HG02759 (cell line): ENCODE data around the gene PCYT1B.

Experiments
- ATAC-seq: cut with Tn5 transposase; IDR thresholded peaks from one replicate; pipeline ENCODE4 v1.9.1; 2021; ENCODE audit warnings: mild to moderate bottlenecking, moderate library complexity; ENCODE audit not compliant: unreplicated experiment

The PCYT1B gene

DNA sequence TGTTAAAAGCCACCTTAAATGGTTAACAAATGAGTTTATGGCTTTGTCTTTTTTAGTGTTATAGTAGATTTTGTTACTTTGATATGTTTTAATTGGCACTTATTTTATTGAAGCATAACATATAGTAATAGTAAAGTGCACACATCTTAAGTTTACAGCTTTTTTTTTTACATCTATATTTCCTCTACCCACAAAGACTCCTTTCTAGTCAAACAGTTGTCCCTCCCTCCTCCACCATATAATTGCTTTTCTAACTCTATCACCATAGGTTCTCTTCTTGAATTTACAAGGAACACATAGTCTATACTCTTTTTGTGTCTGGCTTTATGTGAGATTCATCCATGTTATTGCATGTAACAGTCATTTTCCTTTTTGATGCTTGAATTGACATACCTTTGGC, 110.6 kb downstream of the PCYT1B start:
- no peak for ATAC-seq

DNA sequence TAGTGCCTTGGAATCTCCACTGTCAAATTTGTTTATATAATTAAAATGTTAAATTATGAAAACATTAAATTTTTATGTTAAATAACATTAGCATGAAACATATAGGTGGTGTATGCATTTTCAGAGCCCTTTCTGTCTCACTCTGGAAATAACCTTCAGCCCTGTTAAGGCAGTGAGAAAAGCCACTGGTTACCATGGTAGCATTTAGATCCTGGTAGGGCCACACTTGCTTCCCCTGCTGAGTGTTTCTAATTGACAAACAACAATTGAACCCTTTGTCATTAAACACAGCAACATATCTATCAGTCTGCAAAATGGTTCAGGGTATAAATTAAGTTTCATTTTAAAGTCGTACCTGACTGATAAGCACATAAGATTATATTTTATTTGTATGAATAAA, 118.5 kb downstream of the PCYT1B start:
- ATAC-seq = no peak

DNA sequence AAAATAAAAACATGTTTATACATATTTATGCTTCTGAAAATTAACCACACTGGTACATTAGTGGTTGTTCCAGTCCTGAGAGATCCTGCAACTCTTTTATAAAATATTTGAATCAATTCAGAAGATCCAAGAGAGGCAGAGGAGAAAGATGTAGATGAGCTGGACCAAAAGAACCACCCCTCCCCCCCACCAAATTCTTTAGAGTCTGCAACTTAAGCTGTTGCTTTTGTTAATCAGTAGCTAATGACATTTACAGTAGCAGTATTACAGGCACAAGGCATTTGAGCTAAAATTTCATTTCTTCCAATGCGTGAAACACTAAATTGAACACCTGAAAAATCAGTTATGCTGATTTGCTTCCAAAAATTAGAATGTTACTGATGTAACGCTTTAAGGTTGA, 120.5 kb downstream of the PCYT1B start:
- ATAC-seq = no peak

DNA sequence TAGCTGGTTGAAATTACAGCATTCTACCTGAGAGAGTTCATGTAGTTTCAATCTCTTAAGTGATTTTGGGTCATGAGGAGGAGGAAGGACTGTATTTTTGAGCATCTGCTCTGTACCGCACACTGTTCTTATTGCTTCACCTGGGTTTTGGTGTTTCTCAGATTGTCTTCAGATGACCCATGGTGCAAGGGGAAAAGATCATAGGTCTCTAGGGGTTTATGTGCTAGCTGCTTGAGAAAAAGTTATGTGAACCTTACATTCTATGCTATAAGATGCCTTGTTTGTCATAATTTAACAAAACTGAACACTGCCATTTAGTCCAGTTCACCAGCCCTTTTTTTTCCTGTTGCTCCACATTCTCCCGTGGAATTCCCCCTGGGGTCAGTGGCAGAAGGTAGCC, 121.7 kb downstream of the PCYT1B start:
- no peak for ATAC-seq

DNA sequence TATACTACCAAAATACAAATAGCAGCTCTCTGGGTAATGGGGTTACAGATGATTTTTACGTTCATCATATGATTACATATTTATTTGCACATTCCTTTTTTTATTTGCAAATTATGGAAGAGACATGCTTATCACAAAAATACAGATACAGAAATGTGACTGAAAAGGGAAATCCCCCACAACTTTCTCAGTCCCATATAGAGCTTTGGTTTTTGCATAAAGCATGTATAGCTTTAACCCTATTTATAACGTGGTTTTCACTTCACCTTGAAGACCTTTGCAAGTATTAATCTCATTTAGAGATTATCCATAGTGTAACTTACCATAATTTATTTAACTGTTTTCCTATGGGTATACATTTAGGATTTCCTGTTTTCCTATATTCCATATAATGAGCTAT, 126.7 kb downstream of the PCYT1B start:
- no peak for ATAC-seq

DNA sequence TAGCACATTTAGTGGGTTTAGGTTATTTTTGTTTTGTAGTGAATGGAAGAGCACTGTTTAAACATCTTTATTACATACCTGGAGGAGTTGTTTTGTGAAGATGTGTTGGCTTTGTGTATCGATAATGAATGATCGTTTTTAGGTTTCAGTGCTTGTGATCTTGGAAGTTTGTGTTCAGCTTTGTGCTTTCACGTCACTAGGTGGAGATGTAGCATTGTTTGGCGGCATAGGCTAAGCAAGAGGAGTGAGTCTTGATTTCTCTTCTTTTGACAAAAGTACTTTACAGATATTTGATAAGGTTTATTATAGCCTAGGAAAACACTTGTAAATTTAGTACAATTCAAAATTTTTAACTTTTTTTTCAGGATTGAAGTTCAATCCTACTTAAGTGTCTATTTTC, 131.7 kb downstream of the PCYT1B start:
- no peak for ATAC-seq

DNA sequence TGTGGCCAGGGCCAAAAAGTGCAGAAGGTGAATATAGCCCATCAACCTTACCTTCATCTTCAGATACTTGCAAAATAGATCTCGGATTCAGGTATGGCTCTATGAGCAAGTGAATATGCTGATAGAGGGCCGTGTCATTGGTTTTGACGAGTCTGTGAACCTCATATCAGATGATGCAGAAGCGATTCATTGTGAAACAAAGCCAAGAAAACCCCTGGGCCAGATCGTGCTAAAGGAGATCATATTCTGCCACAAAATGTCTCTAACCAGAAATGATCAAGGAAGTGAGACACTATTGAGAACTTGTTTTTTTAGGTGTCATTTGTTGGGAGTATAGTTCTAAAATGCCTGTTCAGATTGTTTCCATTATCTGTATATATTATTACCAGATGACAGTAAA, 133.7 kb downstream of the PCYT1B start:
- peak; percentile 99 for ATAC-seq

DNA sequence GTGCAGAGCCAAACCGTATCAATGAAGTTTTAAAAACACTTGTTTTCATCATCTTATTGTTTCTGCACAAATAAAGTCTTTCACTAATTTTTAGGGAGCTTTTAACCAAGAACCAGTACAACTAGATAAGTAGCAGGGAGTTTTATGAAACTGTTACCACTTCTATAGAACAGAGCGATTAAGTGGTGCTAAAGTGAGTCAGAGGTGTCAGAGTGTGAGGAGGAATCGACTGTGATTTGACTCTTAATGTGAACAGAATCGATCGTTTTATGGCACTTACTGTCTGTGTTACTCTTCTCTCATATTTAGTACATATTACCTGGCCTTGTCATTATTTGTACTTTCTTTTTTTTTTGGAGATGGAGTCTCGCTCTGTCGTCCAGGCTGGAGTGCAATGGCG, 138.8 kb downstream of the PCYT1B start:
- no peak for ATAC-seq
